ENCODE results near the gene PCSK7. TPM values are rescaled to one million over a fixed set of nuclear protein-coding genes. Genes with fewer than 3 reads are reported as not detected.
A peak's percentile ranks its signal among the peaks of the same experiment; 100 is the strongest.

PCSK7 gene
- total and polyA plus RNA-seq, 2 of the 4 experiments (the other 2 are of a cell fraction), result 35.8 to 54.3 TPM

DNA sequence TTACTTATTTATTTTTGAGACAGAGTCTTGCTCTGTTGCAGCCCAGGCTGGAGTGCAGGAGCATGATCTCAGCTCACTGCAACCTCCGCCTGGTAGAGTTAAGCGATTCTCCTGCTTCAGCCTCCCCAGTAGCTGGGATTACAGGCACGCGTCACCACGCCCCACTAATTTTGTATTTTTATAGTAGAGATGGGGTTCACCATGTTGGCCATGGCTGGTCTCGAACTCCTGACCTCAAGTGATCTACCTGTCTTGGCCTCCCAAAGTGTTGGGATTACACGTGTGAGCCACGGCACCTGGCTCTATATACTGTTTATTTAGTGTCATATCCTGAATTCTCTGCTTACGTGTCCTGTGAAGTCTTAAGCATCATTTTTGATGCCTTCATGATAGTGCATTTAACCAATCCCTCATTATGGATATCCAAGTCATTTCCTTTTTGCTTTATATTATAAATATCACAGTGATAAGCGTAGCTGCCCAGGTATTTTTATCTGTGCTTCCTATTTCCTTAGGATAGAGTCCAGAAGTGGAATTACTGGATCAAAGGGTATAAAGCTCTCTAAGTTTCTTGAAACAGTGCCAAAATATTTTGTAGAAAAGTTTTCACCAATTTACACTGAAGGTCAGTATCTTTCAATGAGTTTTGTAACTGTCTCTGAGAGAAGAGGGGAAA, 54.2 kb downstream of the PCSK7 start:
- 0 out of 2 replicates have a peak overlapping the region, but pooled peaks have one; percentile 18 for H3K4me3 ChIP-seq (ENCODE audit: insufficient read depth, low read depth, low read length)
- H3K27ac ChIP-seq (ENCODE audit: insufficient read depth, low read length), result peak overlapping the region; percentile 67
- 54% methylated on average over 2 of the region's 10 CpGs; no CpG with 5 or more reads in 1 of the 2 experiments for WGBS, 2 experiments (ENCODE audit: extremely low coverage in 2 of 2, insufficient read length in 1 of 2)
- intact Hi-C loops (cut with micrococcal nuclease), result loop anchor here (1.0 kb wide), 1 partner anchor 32 kb away; no protein-coding TSS in a partner anchor
- ATAC-seq (ENCODE audit: low read depth), result no peak
- H4K91ac ChIP-seq (ENCODE audit: insufficient read depth, low read depth, low read length), result peak overlapping the region; percentile 86; the same call in 1 of the 2 replicates
- H3K79me1 ChIP-seq (ENCODE audit: low read depth in 1 of 2, low read length in 2 of 2), result peaks cover 21 to 52% of the 10 kb centered on the region in 2 experiments
- H3K9me1 ChIP-seq (ENCODE audit: insufficient read depth, low read length), result peaks cover 15% of the 10 kb centered on the region
- peak overlapping the region; percentile 59 for H3K9ac ChIP-seq (ENCODE audit: low read depth, low read length)
- H2BK15ac ChIP-seq (ENCODE audit: low read depth, low read length), result peak overlapping the region; percentile 90; the same call in 2 of the 3 replicates
- H3K14ac ChIP-seq (replicated peaks; ENCODE audit: low read depth, low read length), result peak overlapping the region; percentile 91
- no peaks in the 10 kb centered on the region for H3K9me3 ChIP-seq (ENCODE audit: control insufficient read depth, insufficient read depth, low read length)
- peak overlapping the region; percentile 21 for H2AK9ac ChIP-seq (replicated peaks; ENCODE audit: low read depth, low read length, poor library complexity)
- H4K8ac ChIP-seq (ENCODE audit: low read depth in 2 of 2, low read length in 2 of 2), result peak overlapping the region; percentile 81 to 96; a peak in 3 of 4 replicates
- no peaks in the 10 kb centered on the region; the same call in none of the 2 replicates for H4K20me1 ChIP-seq (ENCODE audit: insufficient read depth, low read length)
- peak overlapping the region; percentile 87 for H2BK120ac ChIP-seq (ENCODE audit: low read depth, low read length)
- no peak overlapping the region for H3K23ac ChIP-seq (ENCODE audit: low read depth, low read length)
- H2AK5ac ChIP-seq (ENCODE audit: low read depth, low read length), result peak overlapping the region; percentile 88; the same call in 1 of the 2 replicates
- H4K5ac ChIP-seq (ENCODE audit: low read depth, low read length), result peak overlapping the region; percentile 28
- H3K27me3 ChIP-seq (ENCODE audit: control insufficient read depth, insufficient read depth, low read length), result no peaks in the 10 kb centered on the region
- peaks cover 13% of the 10 kb centered on the region for H3K4me1 ChIP-seq (ENCODE audit: control insufficient read depth, insufficient read depth, low read length)
- peak overlapping the region; percentile 88 for H2BK5ac ChIP-seq (ENCODE audit: low read depth, low read length, poor library complexity, severe bottlenecking)
- DNase-seq, result no peak
- ChIA-PET POLR2A (ENCODE audit: unreplicated experiment) (interaction anchor here (0.6 to 1.6 kb wide), 3 partner anchors 22 to 1444 kb away, joined by 3 read pairs; no protein-coding TSS in a partner anchor), CTCF (no interaction called here)
- peak overlapping the region; percentile 89 for H3K4ac ChIP-seq (ENCODE audit: low read depth, low read length)
- H3K36me3 ChIP-seq (ENCODE audit: control insufficient read depth, insufficient read depth, low read length), result peaks cover 10% of the 10 kb centered on the region
- no peak overlapping the region for H3K56ac ChIP-seq (ENCODE audit: extremely low read depth, insufficient read depth, low read length)
- peak overlapping the region; percentile 90; the same call in 1 of the 2 replicates for H2BK20ac ChIP-seq (ENCODE audit: low read depth, low read length)
- dilution Hi-C loops (cut with HindIII; ENCODE audit: low sequenced_read_pairs, unreplicated experiment), result no loop called here
- BruUV-seq (replicated peaks), result no TSS peak
- peak overlapping the region; percentile 92 for H2AFZ ChIP-seq (replicated peaks; ENCODE audit: low read length, poor library complexity)
- no peak for TF ChIP-seq MAZ (IDR thresholded peaks at IDR 0.05; ENCODE audit: borderline replicate concordance, low read depth, low read length)
- TF ChIP-seq, protein P1, sequence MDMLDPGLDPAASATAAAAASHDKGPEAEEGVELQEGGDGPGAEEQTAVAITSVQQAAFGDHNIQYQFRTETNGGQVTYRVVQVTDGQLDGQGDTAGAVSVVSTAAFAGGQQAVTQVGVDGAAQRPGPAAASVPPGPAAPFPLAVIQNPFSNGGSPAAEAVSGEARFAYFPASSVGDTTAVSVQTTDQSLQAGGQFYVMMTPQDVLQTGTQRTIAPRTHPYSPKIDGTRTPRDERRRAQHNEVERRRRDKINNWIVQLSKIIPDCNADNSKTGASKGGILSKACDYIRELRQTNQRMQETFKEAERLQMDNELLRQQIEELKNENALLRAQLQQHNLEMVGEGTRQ (IDR thresholded peaks at IDR 0.05; ENCODE audit: low read depth, low read length), result no peak
- TF ChIP-seq POLR2A (IDR thresholded peaks at IDR 0.05; ENCODE audit: low read depth, low read length), result no peak
- no peak for TF ChIP-seq NFE2L2 (IDR thresholded peaks at IDR 0.05; ENCODE audit: low read depth, low read length)
- TF ChIP-seq SMC3 (IDR thresholded peaks at IDR 0.05; ENCODE audit: low read depth, low read length), result no peak
- no peak for TF ChIP-seq CHD1 (IDR thresholded peaks at IDR 0.05; ENCODE audit: low read depth, low read length)
- no peak for TF ChIP-seq RCOR1 (IDR thresholded peaks at IDR 0.05; ENCODE audit: insufficient replicate concordance, low read length)
- H3K18ac ChIP-seq (ENCODE audit: low read depth, low read length), result peak overlapping the region; percentile 74
- in situ Hi-C loops (cut with MboI; ENCODE audit: low sequenced_read_pairs), result no loop called here
- H3K4me2 ChIP-seq (ENCODE audit: low read depth, low read length), result peak overlapping the region; percentile 74
